ENCODE data around the gene LIN7B. TPM values are rescaled to one million over a fixed set of nuclear protein-coding genes. Genes with fewer than 3 reads are reported as not detected.

The LIN7B gene
- 1 to 10 TPM; 6.0 to 8.8 TPM for total RNA-seq

DNA sequence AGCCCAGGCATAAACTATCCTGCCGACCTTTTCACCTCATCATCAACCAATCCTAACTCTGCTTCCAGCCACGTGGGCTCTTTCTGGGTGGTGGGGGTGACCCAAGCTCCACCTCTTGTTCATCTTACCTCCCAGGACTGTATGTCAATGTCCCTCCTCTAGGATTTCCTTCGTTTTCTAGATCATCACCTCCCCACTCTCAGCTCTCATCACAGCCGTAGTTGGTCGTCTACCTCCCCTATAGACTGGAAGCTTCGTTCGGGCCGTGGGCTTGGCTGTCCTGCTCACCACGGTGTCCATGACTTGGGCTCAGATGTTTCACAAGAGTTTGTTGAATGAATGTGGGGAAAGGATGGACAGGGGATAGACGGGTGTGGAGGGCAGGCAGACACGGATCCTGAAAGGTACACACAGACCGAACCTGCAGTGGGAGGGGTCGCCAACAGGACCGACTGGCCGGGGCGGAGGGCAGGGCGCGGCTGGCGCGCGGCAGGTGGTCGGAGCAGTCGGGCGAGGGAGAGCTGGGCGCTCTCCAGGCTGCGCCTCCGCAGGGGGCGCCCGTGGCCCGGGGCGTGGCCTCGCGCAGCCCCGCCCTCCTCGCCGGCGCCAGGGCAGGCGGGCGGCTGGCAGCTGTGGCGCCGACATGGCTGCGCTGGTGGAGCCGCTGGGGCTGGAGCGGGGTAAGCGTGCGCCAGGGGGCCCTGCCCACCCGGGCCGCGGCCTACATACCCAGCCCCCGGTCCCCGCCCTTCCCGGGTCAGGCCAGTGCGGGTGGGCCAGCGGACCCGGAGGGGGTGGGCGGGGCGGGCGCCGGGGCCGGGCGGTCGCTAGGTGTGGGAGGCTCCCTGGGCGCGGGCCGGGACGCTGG lies at the start of gene LIN7B:
LIN7B (plus strand) TSS at position 609 of the 868 bp plus-strand sequence; CDS start at position 644, 35 bp downstream.

DNA sequence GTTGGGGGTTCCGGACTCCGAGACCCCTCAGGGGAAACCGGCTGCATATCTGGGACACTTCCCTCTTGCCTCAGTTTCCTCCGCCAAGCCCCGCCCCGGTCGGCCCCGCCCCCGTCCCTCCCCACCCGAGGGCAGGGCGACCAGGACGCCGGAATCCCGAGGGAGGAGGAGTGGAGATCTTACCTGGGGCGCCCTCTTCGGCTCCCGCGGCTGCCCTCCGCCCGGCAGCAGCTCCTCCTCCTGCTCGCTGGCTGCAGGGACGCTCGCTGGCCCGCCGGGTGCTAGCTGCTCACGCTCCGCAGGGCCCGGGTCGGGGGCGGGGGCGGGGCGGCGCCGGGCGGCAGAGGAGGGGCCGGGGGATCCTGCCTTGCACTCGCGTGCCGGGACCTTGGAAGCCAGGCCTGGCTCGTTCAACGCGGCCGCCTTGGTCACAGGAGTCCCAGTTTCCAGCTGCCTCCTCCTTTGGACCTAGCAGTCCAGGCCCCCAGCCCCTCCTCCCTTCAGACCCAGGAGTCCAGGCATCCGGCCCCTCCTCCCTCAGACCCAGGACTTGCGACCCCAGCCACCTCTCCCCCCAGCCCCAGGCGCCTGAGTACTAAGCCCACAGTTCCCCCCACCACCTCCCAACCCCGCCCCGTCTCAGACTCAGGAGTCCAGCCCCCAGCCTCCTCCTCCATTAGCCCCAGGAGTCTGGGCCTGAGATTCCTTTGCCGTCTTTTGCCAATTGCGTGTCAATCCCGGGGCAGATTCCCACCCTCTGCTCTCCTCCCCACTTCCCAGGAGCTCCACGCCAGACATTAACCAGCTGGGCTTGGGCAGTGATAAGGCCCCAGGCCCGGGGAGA lies 49.2 kb upstream of the LIN7B start, which contains the start of gene NTF4:
NTF4 (minus strand) TSS at position 51 of the 844 bp plus-strand sequence. CDS start 2,821 bp downstream, outside the sequence.

DNA sequence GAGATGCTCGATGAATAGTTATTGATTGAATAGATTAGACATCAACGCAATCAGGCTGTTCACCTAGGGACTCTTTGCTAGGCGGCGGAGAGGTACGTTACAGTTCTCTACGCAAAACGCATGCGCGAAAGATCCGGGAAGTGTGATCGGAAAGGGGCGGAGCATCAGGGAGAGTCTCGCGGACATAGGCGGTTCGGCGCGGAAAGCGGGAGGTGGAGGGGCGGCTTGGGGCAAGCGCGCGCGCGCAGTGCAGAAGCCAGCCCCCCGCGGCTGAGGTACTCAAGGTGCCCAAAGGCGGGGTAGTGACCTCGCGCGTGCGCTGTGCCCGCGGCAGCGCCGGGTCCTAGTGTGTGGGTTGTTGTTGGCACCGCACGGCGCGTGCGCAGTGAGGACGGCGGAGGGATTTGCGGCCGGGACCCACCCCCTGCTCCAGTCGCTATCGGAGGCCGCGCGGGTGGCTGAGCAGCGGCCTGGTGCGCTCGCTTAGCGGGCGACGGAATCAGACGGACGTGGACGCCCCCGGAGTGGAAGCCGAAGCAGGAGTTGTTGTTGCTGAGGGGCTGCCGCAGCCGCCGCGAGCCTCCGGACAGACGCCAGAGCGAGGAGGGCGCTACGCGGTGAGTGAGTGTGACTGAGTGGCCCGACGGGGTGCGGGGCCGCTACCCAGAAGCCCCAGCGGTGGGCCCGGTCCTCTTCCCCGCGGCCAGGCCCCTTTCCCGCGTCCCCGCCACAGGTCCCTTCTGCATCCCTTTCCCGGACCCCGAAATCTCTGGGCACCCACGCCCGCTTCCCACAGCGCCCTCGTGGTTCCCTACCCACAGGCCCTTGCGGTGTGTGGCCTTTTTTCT lies 28.9 kb upstream of the LIN7B start, which contains the start of gene SNRNP70:
SNRNP70 (plus strand) TSS at position 432 of the 848 bp plus-strand sequence. CDS start 964 bp downstream, outside the sequence.

DNA sequence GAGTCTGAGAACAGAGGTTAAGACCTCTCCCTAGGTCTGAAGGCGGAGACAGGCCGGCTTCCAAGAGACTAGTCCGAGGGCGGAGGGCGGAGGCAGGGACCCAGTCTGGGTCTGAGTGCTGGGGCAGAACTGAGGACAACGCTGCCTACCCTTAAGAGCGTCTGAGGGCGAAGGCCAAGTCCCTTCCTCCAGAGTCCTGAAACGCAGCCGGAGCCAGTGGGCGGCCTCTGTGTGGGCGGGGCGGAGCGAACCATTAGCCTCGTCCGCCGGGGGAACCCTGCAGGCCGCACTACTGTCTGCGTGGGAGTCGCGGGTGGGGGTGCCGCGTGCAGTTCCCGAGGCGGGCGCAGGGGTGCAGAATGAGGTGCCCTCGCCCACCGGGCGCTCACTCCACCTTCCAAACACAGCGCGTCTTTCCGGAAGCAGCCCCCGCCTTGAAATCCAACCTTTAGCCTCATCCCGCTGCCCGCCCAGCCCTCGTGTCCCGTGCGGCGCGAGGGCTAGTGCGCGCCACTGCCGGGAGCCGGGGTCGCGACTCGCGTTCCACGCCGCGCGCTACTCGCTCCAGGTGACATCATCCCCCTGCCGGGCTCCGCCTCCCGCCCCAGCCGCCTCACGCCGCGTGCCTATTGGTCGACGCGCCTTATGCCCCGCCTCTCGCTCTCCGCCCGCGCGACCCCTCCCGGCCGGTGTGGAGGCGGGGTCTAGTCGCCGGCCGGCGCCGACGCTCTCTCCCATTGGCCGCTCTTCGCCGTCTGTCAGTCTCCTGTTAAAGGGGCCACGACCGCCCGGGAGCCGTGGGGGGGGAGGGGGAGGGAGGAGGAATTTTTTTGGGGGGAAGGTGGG lies 4.6 kb downstream of the LIN7B start, which contains the start of gene C19orf73:
C19orf73 (minus strand) TSS at position 579 of the 846 bp plus-strand sequence; CDS start at position 458, 121 bp downstream.

DNA sequence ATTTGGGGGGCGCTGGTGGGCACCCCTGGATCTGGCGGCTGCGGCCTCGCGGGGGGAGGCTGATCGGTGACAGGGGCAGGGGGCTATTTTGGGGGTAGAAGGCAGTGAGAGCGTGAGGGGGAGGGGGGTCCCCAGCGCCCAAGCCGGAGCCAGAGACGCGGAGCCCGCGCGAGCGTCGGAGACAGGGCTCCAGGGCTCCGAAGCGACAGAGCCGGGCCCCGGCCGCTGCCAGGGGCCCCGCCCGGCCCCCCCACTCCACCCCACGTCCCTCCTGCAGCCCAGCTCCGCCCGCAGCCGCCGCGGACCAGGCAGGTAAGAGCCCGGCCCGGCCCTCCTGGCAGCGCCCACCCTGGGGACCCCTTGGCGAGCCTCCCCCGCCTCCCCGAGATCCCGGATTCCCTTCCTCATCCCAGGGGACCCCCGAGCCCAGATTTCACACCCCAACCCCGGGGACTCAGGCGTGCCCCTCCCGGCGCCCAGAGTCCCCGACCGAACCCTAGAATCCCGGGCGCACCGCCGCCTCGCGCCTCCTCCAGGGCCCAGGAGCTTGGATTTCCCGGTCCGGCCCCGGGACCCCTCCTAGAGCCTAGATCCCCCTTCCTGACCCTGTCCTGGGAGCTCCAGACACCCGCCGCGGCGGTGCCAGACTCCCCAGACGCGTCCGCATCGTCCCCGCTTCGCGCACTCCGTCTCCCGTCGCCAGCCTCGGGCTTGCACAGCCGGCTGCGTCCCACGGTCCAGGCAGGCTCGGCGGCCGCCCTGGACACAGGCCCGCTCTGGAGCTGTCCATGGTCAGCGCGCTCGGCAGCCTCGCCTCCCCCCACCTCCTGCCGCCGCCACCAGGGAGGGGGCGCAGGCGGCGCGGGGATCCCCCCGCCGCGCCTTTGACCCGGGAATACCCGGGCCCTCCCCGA lies 5.5 kb downstream of the LIN7B start, which contains the start of gene PPFIA3:
PPFIA3 (plus strand) TSS at position 134 of the 914 bp plus-strand sequence. CDS start 8,330 bp downstream, outside the sequence.

GRCh38 chr19:49155005-49155819 lies 41.0 kb downstream of the LIN7B start, which contains the start of gene HRC:
Gene HRC, minus strand, starts transcription at chr19:49155396. Its CDS starts 159 bp downstream, at chr19:49155237.

DNA sequence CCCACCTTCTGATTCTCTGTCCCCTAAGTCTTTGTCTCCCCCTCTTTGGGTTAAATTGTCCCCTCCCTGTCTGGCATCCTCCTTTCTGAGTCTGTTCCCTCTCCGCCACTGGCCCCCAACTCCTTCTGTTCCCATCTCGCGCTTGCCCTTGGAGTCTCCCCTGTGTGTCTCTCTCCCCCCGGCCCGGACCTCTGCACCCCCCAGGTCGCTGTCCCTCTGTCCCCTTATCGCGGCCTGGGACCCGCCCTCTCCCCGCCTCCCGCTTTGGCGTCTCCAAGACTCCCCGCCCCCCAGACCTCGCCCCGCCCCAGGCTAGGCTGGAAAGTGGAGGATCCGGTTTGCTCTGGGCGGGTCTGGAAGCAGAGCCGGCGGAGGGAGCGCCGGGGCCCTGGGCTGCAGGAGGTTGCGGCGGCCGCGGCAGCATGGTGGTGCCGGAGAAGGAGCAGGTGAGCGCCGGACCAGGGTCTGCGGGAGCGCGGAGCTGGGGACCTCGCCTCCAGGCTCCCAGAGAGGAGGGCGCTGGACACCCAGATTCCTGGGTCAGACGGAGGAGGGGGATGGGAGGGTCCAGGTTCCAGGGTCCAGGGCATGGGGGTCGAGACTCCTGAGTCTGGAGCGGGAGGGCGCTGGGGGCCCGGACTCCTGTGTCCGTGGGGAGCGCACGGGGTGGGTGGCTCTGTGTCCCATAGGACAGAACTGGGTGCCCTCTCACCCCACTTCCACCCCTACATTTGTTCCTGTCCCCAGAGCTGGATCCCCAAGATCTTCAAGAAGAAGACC lies 43.5 kb downstream of the LIN7B start, which contains the start of gene TRPM4:
TRPM4 (plus strand) TSS at position 348 of the 780 bp plus-strand sequence; CDS start at position 423, 75 bp downstream.

Other genes starting within 250 kb of the LIN7B start
- gene PLEKHA4, start 245.8 kb upstream of the LIN7B start, total RNA-seq: 1 to 10 TPM; 6.8 to 8.0 TPM
- gene PPP1R15A, start 241.9 kb upstream of the LIN7B start, total RNA-seq: 10 to 100 TPM; 50.9 to 56.1 TPM
- not detected for gene TULP2, start 215.6 kb upstream of the LIN7B start, total RNA-seq
- 100 to 1,000 TPM; 276 to 287 TPM for gene NUCB1, start 214.1 kb upstream of the LIN7B start, total RNA-seq
- gene DHDH, start 180.7 kb upstream of the LIN7B start, total RNA-seq: 1 to 10 TPM; 1.8 to 2.1 TPM
- gene BAX, start 159.5 kb upstream of the LIN7B start, total RNA-seq: 100 to 1,000 TPM; 271 to 293 TPM
- 100 to 1,000 TPM; 799 to 840 TPM for gene FTL, start 149.1 kb upstream of the LIN7B start, total RNA-seq
- gene GYS1, start 121.1 kb upstream of the LIN7B start, total RNA-seq: 10 to 100 TPM; 55.7 to 58.7 TPM
- gene RUVBL2, start 120.5 kb upstream of the LIN7B start, total RNA-seq: 10 to 100 TPM; 58.4 to 59.0 TPM
- gene LHB, start 97.3 kb upstream of the LIN7B start, total RNA-seq: not detected
- gene CGB3, start 90.0 kb upstream of the LIN7B start, total RNA-seq: not detected
- gene CGB2, start 82.5 kb upstream of the LIN7B start, total RNA-seq: not detected
- gene CGB1, start 77.5 kb upstream of the LIN7B start, total RNA-seq: not detected
- not detected for gene CGB5, start 70.5 kb upstream of the LIN7B start, total RNA-seq
- not detected for gene CGB8, start 65.3 kb upstream of the LIN7B start, total RNA-seq
- gene CGB7, start 56.6 kb upstream of the LIN7B start, total RNA-seq: not detected
- gene NTF4, start 49.6 kb upstream of the LIN7B start, total RNA-seq: not detected
- not detected for gene KCNA7, start 41.7 kb upstream of the LIN7B start, total RNA-seq
- gene SNRNP70, start 28.9 kb upstream of the LIN7B start, total RNA-seq: 100 to 1,000 TPM; 201 to 223 TPM
- gene C19orf73, start 4.8 kb downstream of the LIN7B start, total RNA-seq: 1 to 10 TPM; 1.6 to 2.5 TPM
- 1 to 10 TPM; 3.1 to 4.7 TPM for gene PPFIA3, start 5.2 kb downstream of the LIN7B start, total RNA-seq
- gene HRC, start 41.0 kb downstream of the LIN7B start, total RNA-seq: not detected
- gene TRPM4, start 43.4 kb downstream of the LIN7B start, total RNA-seq: not detected
- 1 to 10 TPM; 5.3 to 5.4 TPM for gene SLC6A16, start 210.8 kb downstream of the LIN7B start, total RNA-seq
- gene CD37, start 221.0 kb downstream of the LIN7B start, total RNA-seq: 100 to 1,000 TPM; 317 to 318 TPM
- not detected for gene TEAD2, start 248.0 kb downstream of the LIN7B start, total RNA-seq
- not detected for gene DKKL1, start 249.5 kb downstream of the LIN7B start, total RNA-seq

All from activated naive CD4-positive, alpha-beta T cell treated with anti-CD3 and anti-CD28 coated beads, Interleukin-2, amount 10 ng/mL, durations not matched to agents 5 hours and 36 hours (primary cell).